ENCODE measurements around the gene TNIP1. TPM values are rescaled to one million over a fixed set of nuclear protein-coding genes. Genes with fewer than 3 reads are reported as not detected.

The TNIP1 gene
- total RNA-seq, 1 donor from 2014 or later: 114 TPM

DNA sequence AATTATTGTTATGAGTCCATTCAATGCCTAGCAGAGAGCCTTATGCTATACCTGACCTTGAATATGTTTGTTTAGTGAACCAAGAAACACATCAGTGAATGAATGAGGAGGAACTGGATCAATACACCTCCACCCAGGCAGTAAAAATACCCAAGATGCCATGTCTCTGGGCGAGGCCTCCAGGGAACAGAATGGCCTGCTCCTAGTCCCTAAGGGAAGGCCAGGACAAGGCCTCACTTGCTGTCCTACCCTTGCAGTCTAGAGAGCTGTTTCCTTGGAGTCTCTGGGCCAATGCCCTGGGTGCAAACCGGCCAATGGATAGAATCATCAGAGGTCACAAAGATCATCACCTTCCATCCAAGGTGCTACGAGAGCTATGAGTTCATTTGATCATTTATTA is 26.1 kb downstream of the TNIP1 start:
- DNase-seq (ENCODE audit: missing footprints) (no peak), ATAC-seq (no peak)
- intact Hi-C loops (cut with DNase I): loop anchor here (5.0 kb wide), 1 partner anchor 108 kb away; no protein-coding TSS in a partner anchor

- no peak for ATAC-seq
- intact Hi-C loops (cut with DNase I): loop anchor here (5.0 kb wide), 1 partner anchor 108 kb away; no protein-coding TSS in a partner anchor
- no peak for DNase-seq (ENCODE audit: missing footprints)
Observed at GRCh38 chr5:151053796-151054462, 26.9 kb downstream of the TNIP1 start.

DNA sequence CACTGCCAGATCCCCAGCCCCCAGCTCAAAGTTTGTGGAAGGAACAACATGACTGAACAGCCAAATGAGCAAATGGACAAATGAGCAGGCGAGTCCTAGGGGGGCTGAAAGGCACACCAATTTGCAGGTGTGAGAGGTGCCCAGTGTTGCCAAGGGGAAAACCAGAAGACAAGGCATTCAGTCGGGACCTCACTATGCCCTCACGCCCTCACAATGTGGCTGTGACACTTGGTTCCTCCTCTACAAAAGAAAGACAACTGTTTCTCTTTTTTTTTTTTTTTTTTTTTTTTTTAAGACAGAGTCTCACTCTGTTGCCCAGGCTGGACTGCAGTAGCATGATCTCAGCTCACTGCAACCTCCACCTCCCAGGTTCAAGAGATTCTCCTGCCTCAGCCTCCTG is 28.0 kb downstream of the TNIP1 start:
- intact Hi-C loops (cut with DNase I): loop anchor here (5.0 kb wide), 1 partner anchor 109 kb away; no protein-coding TSS in a partner anchor
- peak; percentile 22 for DNase-seq (ENCODE audit: missing footprints)
- ATAC-seq: no peak

DNA sequence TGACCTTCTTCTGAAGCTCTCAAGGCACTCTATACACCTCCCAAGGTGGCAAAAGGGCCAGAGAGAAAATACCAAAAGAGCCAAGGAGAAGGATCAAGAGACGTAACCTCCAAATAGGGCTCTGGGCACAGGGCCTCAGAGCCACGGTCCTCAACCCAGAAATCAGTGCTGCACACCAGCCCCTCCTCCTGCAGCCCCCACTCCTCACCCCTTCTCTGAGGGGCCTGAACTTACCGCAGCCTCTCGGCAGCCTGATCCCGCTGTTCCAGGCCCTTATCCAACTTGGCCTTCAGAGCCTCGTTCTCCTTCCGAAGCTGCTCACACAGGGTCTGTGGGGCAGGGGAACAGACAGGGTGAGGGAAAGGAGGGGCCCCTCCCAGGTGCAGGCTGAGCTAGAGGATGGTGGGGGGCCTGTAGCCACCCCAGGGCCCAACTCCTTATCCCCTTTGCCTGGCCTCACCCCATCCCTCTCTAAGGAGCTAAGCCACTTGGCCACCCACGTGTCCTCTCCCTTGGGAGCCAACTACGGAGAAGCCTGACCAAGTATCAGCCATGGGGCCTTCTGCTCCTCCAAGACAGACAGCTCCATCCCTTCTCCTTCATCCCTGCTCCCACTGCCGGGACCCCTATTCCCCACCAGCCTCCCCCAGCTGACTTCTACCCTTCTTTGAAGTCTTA is 28.8 kb downstream of the TNIP1 start:
- intact Hi-C loops (cut with DNase I): loop anchor here (1.0 to 5.0 kb wide), 2 partner anchors 63 to 110 kb away; no protein-coding TSS in a partner anchor
- ATAC-seq: no peak
- peak; percentile 50 for DNase-seq (ENCODE audit: missing footprints)

DNA sequence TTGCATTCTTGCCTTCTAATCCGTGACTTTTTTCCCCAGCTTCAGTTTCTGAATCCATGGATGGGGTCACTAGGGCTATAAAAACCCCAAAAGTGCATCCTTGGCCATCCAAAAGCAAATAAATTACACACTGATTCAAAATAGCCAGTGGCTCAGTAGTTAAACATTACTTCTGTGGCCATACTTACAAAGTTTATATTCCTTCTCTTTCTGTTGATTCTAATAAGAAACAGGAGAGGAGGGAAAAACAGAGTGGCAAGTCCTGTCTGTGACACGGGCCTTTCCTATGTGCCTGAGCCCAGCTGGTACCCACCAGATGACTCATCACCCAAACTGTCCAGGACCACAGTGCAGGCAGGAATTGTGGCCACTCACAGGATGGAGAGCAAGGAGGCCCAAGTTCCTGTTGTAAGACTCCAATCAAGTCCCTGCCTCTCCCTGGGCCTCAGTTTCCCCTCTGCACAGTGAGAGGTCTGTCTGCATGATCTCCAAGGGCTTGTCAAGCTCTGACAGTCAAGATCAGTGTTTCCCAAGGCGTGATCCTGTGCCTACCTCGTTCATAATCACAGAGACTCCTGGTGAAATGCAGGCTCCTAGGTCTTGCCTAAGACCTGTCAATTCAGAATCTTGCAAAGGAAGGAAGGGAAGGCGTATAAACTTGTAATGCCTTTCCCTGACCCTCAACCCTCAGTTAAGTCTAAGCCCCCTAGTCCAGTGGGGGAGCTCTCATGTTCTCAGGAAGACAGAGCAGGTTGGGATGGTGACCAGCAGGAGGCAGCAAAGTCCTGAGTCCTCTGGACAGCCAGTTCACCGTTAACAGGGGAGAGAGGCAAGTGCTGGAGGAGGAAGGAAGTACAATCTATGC is 29.5 kb downstream of the TNIP1 start:
- ATAC-seq (peak; percentile 83), DNase-seq (ENCODE audit: missing footprints) (peak; percentile 85)
- intact Hi-C loops (cut with DNase I): loop anchor here (1.0 to 5.0 kb wide), 2 partner anchors 64 to 111 kb away; no protein-coding TSS in a partner anchor

DNA sequence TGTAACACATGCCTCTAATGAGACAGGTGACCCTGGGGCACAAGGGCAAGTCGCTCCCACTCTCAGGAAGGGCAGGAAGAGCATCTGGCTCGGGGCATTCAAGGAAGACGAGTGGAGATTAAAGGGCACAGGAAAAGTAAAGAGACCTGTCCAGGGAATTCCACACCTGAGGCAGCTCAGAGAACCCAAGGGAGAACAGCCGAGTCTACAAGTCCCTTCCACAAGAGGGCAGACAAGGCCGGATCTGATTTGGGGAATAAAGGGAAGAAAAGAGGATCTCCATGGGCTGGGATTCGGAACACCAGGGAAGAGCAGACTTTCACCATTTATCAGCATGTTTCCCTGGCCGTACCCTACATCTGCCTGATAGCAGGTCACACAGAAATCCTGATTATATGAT is 32.3 kb downstream of the TNIP1 start:
- intact Hi-C loops (cut with DNase I): no loop called here
- ATAC-seq (no peak), DNase-seq (ENCODE audit: missing footprints) (no peak)

- DNase-seq (ENCODE audit: missing footprints) (no peak), ATAC-seq (peak; percentile 79)
- intact Hi-C loops (cut with DNase I): loop anchor here (1.0 kb wide), 1 partner anchor 46 kb away; no protein-coding TSS in a partner anchor
Observed at GRCh38 chr5:151047814-151048425, 32.9 kb downstream of the TNIP1 start.

DNA sequence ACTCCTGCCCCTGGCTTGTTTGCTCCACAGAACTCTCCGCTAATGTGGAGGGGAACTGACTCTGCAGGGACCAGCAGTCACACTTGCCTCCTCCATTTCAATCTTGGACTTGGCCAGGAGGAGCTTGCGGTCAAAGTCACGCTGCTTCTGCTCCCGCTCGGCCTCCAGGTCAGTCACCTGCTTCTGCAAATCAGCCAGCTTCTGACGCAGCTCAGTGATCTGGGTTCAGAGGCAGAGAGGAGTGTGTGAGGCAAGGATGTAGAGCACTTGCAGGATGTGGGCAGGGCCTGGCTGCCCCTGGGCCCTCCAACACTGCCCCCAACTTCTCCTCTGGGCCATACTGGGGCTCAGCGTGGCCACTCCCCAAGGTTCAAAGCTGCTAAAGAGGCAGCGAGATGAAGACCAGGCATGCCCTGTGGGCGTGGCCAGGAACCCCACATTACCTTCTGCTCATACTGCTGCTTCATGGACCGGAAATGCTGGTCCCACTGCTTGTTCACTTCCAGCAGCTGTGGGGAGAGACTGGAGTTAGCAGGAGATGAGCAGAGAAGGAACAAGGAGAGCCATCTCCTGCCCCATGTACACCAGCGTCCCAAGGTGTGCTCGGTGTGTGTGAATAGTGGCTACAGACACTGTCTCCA is 38.3 kb downstream of the TNIP1 start:
- DNase-seq (ENCODE audit: missing footprints) (no peak), ATAC-seq (no peak)
- intact Hi-C loops (cut with DNase I): no loop called here

- DNase-seq (ENCODE audit: missing footprints): peak; percentile 42
- intact Hi-C loops (cut with DNase I): no loop called here
- no peak for ATAC-seq
Observed at GRCh38 chr5:151041577-151042268, 39.1 kb downstream of the TNIP1 start.

- intact Hi-C loops (cut with DNase I): no loop called here
Observed at GRCh38 chr5:151040211-151040747, 40.6 kb downstream of the TNIP1 start.

GRCh38 chr5:151039665-151040064 is 41.2 kb downstream of the TNIP1 start:
- DNase-seq (ENCODE audit: missing footprints) (peak; percentile 35), ATAC-seq (no peak)
- intact Hi-C loops (cut with DNase I): no loop called here

More at GRCh38 chr5:151040211-151040747, 40.6 kb downstream of the TNIP1 start:
- peak; percentile 43 for ATAC-seq
- no peak for DNase-seq (ENCODE audit: missing footprints)

- intact Hi-C loops (cut with DNase I): no loop called here
- DNase-seq (ENCODE audit: missing footprints): peak; percentile 32
- no peak for ATAC-seq
Observed at GRCh38 chr5:151038801-151039238, 42.0 kb downstream of the TNIP1 start.

DNA sequence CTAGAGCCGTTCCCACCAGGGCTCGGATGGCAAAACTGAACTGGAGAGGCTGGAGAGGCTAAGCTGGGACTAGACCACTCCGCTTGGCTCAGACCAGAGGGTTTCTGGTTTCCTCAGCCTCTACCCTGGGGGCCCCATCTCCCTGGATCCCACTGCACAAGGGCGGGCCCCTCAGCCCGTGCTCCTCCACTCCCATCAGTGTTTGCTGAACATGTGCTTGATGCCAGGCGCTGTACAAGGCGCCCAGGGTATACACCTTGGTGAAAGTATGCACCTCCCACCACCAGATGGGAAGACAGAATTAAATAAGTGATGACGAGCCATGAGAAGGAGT is 42.5 kb downstream of the TNIP1 start:
- intact Hi-C loops (cut with DNase I): no loop called here
- ATAC-seq: peak; percentile 56
- DNase-seq (ENCODE audit: missing footprints): peak; percentile 45

DNA sequence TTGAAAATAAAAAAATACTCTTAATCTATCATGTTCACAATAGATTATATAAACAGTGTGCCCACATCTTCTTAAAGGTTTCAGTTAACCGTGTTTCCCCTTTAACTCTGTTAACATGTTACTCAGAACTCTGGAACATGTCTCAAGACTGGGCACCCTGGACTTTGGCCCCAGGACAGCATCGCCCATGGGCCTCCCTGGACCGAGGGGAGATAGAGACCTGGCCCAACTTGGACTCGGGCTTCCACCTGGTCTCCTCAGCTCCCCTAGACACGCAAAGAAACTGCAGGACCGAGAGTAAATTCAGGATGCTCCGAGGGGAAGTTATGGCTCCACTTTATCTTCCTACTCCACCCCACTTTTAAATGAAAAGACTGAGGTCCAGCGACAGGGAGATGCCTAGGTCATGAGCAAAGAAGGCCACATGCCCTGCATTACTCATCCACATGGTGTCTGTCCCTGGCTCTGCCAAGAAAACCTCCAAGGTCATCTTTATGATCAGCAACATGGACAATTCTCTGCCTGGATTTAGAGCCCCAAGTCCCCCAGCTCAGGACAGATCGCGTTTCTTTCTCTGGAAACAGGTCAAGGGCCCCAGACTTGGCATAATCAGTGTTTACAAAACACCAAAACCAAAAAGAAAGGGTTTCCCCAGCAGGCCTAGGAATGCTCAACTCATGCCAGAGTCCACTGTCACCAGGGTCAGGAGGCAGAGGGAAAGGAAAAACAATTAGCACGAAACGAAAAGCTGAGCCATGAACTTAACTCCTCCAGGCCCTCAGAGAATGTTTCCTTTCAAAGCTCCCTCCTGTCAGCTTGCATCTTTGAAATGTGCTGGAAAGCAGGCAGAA is 43.0 kb downstream of the TNIP1 start:
- intact Hi-C loops (cut with DNase I): no loop called here
- ATAC-seq: peak; percentile 65
- peak; percentile 37 for DNase-seq (ENCODE audit: missing footprints)

DNA sequence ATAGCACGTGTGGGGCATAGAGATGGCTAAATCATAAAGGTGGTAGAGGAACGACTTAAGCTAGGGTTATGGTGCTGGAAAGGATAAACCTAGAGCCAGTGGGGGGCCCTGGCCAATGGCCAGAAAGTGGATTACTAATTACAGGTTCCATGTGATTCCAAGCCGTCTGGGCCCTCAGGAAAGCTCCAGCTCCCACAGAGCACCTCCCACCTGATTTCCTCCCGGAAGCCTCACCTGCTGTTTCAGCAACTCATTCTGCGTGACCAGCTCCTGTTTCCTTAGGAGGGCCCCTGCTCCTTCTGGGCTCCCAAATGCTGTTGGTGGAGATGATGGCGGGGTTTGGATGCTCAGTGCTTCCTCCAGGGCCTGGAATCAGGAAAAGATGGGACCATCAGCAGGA is 44.3 kb downstream of the TNIP1 start:
- no peak for DNase-seq (ENCODE audit: missing footprints)
- intact Hi-C loops (cut with DNase I): no loop called here
- no peak for ATAC-seq

Measured in Right ventricle myocardium inferior (tissue), 1 donor.